ENCODE results near the gene ZNF548. TPM values are rescaled to one million over a fixed set of nuclear protein-coding genes. Genes with fewer than 3 reads are reported as not detected.

Gene ZNF548
- total RNA-seq, 6 donors from 2014 or later, result 12.6 to 23.9 (median 17.0) TPM

GRCh38 chr19:57410877-57411671 is 21.4 kb downstream of the ZNF548 start, which contains the start of gene ZNF17:
ZNF17 (plus strand) TSS chr19:57411161; CDS start chr19:57413616, 2,455 bp downstream.
- TF ChIP-seq EP300 (IDR thresholded peaks at IDR 0.05), result no peak
- peak; percentile 28 to 80 for TF ChIP-seq POLR2AphosphoS5 (IDR thresholded peaks at IDR 0.05)
- peak in 1 of 4 donors; percentile 56 for TF ChIP-seq POLR2A (IDR thresholded peaks at IDR 0.05)
- TF ChIP-seq, protein P1, sequence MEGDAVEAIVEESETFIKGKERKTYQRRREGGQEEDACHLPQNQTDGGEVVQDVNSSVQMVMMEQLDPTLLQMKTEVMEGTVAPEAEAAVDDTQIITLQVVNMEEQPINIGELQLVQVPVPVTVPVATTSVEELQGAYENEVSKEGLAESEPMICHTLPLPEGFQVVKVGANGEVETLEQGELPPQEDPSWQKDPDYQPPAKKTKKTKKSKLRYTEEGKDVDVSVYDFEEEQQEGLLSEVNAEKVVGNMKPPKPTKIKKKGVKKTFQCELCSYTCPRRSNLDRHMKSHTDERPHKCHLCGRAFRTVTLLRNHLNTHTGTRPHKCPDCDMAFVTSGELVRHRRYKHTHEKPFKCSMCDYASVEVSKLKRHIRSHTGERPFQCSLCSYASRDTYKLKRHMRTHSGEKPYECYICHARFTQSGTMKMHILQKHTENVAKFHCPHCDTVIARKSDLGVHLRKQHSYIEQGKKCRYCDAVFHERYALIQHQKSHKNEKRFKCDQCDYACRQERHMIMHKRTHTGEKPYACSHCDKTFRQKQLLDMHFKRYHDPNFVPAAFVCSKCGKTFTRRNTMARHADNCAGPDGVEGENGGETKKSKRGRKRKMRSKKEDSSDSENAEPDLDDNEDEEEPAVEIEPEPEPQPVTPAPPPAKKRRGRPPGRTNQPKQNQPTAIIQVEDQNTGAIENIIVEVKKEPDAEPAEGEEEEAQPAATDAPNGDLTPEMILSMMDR (IDR thresholded peaks at IDR 0.05), result peak in 1 of 6 experiments; percentile 13
- DNase-seq, result peak; percentile 87 to 95
- H3K4me3 ChIP-seq, result peak within 1 kb of the TSS; percentile 72 to 97 (median 89)
- 0 to 1% methylated on average over 22 to 40 of the region's 55 CpGs for WGBS, 2 donors
- H3K27me3 ChIP-seq, result no peaks in the 10 kb centered on the region
- peaks cover 0 to 5% (median 3%) of the 10 kb centered on the region in 4 donors for H3K9me3 ChIP-seq
- H3K36me3 ChIP-seq, result peaks cover 0 to 29% (median 9%) of the 10 kb centered on the region in 4 donors
- H3K27ac ChIP-seq, result peak within 1 kb of the TSS; percentile 48 to 83 (median 68)
- peaks cover 8 to 18% (median 15%) of the 10 kb centered on the region in 4 donors for H3K4me1 ChIP-seq
- peak; percentile 99 to 100 for ATAC-seq (ENCODE audit: low FRiP score in 2 of 2)

GRCh38 chr19:57419439-57419838 is 29.8 kb downstream of the ZNF548 start:
- Histone ChIP-seq H3K27me3 (no peaks in the 10 kb centered on the region), H3K27ac (no peak overlapping the region), H3K36me3 (peaks cover 21 to 76% (median 47%) of the 10 kb centered on the region in 4 donors), H3K4me1 (no peaks in the 10 kb centered on the region), H3K9me3 (peaks cover 46 to 79% (median 58%) of the 10 kb centered on the region in 4 donors), H3K4me3 (no peak overlapping the region)
- WGBS, 2 donors, result 93 to 100% methylated on average over 4 of the region's 4 CpGs
- no peak for ATAC-seq (ENCODE audit: low FRiP score in 2 of 2)
- DNase-seq, result no peak
- TF ChIP-seq EP300 (IDR thresholded peaks at IDR 0.05) (no peak), POLR2A (IDR thresholded peaks at IDR 0.05) (no peak), POLR2AphosphoS5 (IDR thresholded peaks at IDR 0.05) (no peak)
- TF ChIP-seq, protein P1 (IDR thresholded peaks at IDR 0.05), result no peak

- no peak overlapping the region for H3K4me3 ChIP-seq
- DNase-seq (no peak), ATAC-seq (ENCODE audit: low FRiP score in 2 of 2) (no peak)
- no peaks in the 10 kb centered on the region for H3K27me3 ChIP-seq
- TF ChIP-seq POLR2AphosphoS5 (IDR thresholded peaks at IDR 0.05) (no peak), POLR2A (IDR thresholded peaks at IDR 0.05) (no peak), EP300 (IDR thresholded peaks at IDR 0.05) (no peak)
- TF ChIP-seq, protein P1 (IDR thresholded peaks at IDR 0.05), result no peak
- peaks cover 49 to 89% (median 60%) of the 10 kb centered on the region in 4 donors for H3K9me3 ChIP-seq
- no peaks in the 10 kb centered on the region for H3K4me1 ChIP-seq
- peaks cover 21 to 61% (median 42%) of the 10 kb centered on the region in 4 donors for H3K36me3 ChIP-seq
- 97 to 100% methylated on average over 3 of the region's 3 CpGs for WGBS, 2 donors
- H3K27ac ChIP-seq, result no peak overlapping the region
Measured at GRCh38 chr19:57421037-57421436, 31.4 kb downstream of the ZNF548 start.

GRCh38 chr19:57434386-57435061 is 44.9 kb downstream of the ZNF548 start:
- WGBS, 2 donors, result 30 to 40% methylated on average over 14 to 15 of the region's 15 CpGs
- no peaks in the 10 kb centered on the region for H3K27me3 ChIP-seq
- peak in 1 of 2 donors; percentile 16 for ATAC-seq (ENCODE audit: low FRiP score in 2 of 2)
- TF ChIP-seq POLR2A (IDR thresholded peaks at IDR 0.05), result no peak
- TF ChIP-seq, protein P1 (IDR thresholded peaks at IDR 0.05), result no peak
- TF ChIP-seq EP300 (IDR thresholded peaks at IDR 0.05), result no peak
- TF ChIP-seq POLR2AphosphoS5 (IDR thresholded peaks at IDR 0.05), result no peak
- peaks cover 0 to 12% (median 5%) of the 10 kb centered on the region in 4 donors for H3K36me3 ChIP-seq
- H3K4me1 ChIP-seq, result peaks cover 15 to 21% (median 17%) of the 10 kb centered on the region in 4 donors
- peak overlapping the region; percentile 24 to 96 (median 80) for H3K4me3 ChIP-seq
- DNase-seq, result no peak
- H3K27ac ChIP-seq, result peak overlapping the region in 1 of 4 donors; percentile 67
- H3K9me3 ChIP-seq, result peaks cover 0 to 8% (median 2%) of the 10 kb centered on the region in 4 donors
